Middle frontal gyrus (tissue), 1 donor: Measurements from ENCODE around the gene RAB18.
"Not testable (repeated sequence)": the region's sequence is repeated elsewhere in the genome, so short reads cannot be mapped to it uniquely, and the experiment has no call there.

Experiments
- DNase-seq: peaks from one replicate; pipeline ENCODE4 v3.0.0-alpha.2; 2015; ENCODE audit warnings: low spot score; ENCODE audit errors: extremely low spot score

The RAB18 gene

DNA sequence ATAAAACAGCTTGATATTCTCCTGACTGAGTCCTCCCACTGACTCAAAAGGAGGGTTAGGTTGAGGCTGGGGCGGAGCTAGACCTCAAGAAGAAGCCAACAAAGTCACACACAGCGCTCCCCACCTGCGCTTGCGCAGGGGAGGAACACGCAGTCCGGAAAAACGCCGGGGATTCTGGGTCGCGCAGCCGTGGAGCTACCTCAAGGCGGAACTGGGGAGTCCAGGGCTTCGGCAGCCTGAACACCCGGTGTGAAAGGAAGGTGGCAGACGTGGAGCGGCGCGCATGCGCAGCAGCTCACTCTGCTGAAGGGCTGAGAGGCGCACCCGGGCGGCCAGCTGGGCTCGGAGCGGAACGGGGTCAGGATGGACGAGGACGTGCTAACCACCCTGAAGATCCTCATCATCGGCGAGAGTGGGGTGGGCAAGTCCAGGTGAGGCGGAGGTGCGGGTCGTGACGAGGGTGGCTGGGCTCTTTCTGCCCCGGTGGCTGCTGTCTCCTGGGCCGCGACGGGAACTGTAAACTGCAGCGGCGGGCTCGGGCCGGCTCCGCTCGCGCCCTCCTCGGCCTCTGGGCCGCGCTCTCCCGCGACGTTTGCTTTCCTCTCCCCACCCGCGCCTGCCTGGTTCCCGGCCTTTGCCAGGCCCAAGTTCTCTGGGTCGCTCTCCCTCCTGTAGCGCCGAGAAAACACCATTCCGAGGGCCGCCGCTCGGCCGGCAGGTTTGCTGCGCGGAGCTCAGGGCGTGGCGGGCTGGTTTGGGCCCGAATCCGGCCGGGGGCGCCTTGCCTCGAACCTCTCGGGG lies at the start of gene RAB18:
RAB18 (plus strand) TSS at position 298 of the 801 bp plus-strand sequence; CDS start at position 364, 66 bp downstream.
- peak; percentile 92 for DNase-seq

- no peak for DNase-seq
Measured at GRCh38 chr10:27454837-27455236, 49.3 kb upstream of the RAB18 start.

DNA sequence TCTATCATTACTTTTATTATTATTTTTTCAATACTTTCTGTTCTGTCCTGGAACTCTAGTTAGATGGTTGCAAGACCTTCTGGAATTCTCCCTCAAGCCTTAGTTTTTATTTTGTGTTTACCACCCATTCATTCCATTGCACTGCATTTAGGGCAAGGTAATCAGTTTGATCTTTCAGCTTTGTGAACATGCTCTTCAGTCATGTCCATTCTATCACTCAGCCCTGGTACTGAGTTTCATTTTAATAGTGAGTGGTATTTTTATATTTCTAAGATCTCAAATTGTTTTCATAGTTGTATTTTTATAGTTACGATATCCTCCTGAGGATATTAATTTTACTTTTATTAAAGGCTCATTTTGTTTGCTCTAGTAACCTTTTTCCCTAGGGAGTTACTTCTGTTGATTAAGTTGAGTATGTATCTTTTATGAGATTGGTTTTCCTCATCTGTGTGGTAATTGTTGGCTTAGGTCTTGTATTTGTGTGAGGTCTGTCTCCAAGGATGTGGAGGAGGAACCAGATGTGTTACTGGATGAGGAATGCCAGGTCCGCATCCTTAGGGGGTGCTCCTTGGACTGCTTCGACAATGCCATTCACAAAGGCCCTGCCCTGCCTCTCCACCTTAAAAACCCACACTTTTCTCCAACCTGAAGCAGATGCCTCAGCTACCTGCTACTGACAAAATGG lies 46.7 kb upstream of the RAB18 start:
- DNase-seq = no peak

GRCh38 chr10:27457966-27458365 lies 46.1 kb upstream of the RAB18 start:
- no peak for DNase-seq

DNA sequence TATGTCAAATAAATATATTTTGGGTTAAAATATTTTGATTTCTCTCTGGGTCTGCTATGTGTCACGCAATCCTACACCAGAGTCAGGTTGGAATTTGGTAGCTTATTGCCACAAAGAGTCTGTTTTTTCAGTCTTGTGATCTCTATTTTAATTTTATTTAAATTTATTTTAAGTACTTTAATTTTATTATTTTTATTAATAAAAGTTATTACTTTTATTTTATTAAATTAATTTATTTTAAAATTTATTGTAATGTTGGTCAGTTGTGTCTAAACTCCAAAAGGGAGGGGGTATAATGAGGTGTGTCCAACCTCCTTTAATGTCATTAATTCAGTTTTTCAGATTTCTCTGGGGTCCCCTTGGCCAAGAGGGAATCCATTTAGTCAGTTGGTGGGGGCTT lies 42.8 kb upstream of the RAB18 start:
- no peak for DNase-seq

DNA sequence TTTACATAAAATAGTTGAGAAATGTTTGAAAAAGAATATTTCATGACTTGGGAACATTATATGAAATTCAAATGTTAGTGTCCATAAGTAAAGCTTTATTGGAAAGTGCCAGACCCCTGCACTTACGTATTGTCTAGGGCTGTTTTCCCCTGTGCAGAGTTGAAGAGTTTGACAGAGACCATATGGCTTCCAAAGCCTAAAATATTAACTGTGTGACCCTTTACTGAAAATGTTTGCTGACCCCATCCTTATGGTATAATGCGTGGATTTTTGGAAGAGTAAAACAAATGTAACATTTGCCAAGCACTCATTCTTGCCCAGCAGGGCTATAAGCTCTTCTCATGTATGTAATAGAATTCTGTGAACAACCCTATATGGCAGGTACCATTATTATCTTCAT lies 40.1 kb upstream of the RAB18 start:
- no peak for DNase-seq

DNA sequence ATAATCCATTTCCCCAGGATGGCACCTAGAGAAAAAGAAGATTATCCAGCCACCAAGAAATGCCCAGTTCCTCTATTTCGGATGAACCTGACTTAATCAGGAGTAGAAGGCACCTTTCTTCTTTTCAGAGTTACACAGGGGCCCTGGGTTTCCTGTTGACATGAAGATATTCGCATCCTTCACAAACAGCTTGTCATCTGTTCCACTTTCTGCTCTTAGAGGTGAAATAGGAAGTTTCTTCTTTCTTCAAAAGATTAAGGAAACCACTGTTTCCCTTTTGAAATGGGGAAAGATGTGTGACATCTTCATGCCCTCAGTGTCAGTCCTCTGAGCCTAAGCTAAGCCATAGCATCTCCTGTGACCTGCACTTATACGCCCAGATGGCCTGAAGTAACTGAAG lies 39.1 kb upstream of the RAB18 start:
- DNase-seq = no peak

- not testable (repeated sequence) for DNase-seq
Measured at GRCh38 chr10:27465596-27465995, 38.5 kb upstream of the RAB18 start.

DNA sequence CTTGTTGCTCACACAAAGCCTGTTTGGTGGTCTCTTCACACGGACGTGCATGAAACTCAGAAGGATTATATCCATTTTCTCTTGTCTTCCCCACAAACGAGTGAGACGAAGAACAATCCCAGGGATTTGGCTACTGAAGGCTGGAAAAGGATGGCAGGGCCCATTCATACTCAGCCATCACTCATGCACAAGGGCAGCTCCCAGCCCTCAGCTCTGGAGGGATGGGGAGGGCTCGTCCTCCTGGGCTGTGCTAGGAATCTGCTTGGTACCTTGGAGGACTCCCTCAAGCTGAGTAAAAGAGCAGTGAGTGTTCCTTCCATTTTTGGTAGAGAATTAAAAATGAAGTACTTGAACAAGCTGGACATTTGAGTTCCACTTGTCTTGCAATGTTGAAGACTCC lies 33.2 kb upstream of the RAB18 start:
- DNase-seq = no peak

GRCh38 chr10:27474741-27475140 lies 29.4 kb upstream of the RAB18 start:
- no peak for DNase-seq

DNA sequence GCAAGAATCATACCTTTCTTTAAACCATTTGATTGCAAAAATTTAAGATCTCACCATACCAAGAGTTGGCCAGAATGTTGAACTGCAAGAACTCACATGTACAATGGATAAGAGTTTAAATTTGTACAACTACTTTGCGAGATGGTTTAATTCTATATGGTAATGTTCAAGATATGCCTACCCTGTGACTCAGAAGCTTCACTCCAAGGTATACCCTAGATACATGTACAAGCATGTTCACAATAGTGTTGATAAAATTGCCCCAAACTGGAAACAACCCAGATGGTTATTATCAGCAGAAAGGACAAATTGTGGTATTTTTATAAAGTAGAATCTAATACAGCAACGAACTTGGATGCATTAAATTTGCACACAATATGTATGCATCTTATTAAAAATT lies 25.1 kb upstream of the RAB18 start:
- DNase-seq = no peak

- no peak for DNase-seq
Measured at GRCh38 chr10:27481486-27481885, 22.6 kb upstream of the RAB18 start.

GRCh38 chr10:27482984-27483956 lies 20.8 kb upstream of the RAB18 start:
- DNase-seq = no peak

- DNase-seq = no peak
Measured at GRCh38 chr10:27485368-27485767, 18.7 kb upstream of the RAB18 start.

GRCh38 chr10:27485986-27486385 lies 18.1 kb upstream of the RAB18 start:
- DNase-seq = no peak

DNA sequence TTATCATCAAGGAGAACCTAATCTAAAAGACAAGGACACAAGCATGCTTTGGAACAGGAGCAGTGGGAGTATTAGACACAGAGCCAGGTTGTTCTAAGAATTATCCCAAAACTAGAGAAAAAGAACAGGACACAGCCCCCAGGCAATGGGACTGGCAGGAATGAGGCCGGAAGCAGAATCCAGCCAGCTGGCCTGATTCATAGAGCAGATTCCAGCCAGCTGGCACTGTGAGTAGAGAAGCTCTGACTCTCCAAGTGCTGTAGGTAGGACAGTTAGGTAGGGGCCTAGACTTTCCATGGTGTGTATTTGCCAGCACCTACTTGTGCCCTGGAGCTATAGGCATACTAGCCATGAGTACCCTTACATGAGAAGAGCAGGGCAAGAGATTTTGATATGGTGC lies 13.3 kb upstream of the RAB18 start:
- no peak for DNase-seq

- DNase-seq = no peak
Measured at GRCh38 chr10:27494116-27494805, 9.8 kb upstream of the RAB18 start.

- DNase-seq = no peak
Measured at GRCh38 chr10:27496137-27496536, 8.0 kb upstream of the RAB18 start.

DNA sequence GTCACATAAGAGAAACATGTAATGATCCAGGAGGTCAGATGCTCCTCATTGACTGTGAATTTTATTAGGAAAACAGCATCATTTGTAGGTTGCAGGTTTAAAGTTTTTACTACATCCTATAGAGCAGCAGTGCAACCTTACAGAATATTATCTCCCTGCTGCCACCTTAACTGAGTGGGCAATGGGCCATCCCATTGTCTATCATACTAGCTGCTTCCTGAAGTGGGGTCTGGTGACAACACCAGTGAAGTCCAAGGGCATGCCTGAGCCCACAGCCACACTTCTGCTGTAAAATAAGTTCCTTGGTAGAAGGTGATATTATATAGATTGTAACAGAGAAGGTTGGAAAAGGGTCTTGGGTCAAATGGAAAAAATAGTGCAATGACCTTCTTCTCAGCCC lies 4.0 kb upstream of the RAB18 start:
- no peak for DNase-seq

DNA sequence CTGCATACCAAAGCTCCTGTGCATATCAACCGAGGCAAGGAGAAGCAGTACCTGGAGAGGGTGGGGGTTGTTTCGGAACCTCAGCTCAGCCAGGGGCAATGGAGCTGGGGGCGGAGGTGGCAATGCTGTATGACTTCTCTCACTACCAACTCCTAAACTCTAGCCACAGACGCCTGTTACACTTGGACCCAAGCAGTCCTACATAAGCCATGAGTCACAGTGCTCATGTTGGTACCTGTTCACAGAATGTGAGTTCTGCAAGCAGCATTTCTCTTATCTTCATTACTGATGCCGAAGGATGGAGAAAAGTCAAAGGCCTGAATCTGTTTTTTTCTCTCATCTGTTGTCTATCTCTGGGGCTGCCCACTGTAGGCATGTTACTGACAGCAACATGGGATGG lies 3.2 kb upstream of the RAB18 start:
- no peak for DNase-seq

DNA sequence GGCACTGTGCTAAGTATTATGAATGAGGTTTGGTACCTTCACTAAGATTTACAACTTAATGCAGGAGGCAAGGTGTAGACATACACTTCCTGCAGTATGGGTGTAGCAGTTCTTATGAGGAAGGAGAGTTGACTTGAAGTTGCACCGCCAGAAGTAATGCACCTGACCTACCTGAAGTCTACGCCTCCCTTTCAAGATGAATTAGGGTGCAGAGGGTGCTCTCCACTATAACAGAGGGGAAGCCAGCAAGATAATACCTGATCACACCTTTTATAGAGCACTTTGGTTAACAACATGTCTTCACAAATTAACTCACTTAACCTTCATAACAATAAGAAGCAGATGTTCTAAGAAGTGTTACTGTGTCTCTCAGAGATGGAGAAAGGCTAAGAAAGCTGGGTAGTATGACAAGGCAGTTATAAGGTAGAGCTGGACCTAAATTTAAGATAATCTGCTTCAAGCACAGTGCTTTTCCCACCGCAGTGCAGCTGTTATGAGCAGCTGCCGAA lies 552 bp upstream of the RAB18 start:
- DNase-seq = no peak
